Stimulated activated CD8-positive, alpha-beta memory T cell treated with anti-CD3 and anti-CD28 coated beads, Interleukin-2, amount 100 ng/mL, for 1 hour (primary cell): ENCODE data around the gene YBX1.
"Not testable (repeated sequence)": the region's sequence is repeated elsewhere in the genome, so short reads cannot be mapped to it uniquely, and the experiment has no call there.

ENCODE experiments used
- DNase-seq, 2 donors: peaks; one replicate each; pipeline ENCODE4 v3.0.0-alpha.2; 2020; ENCODE audit warnings: low read depth in 2 of 2

The YBX1 gene

DNA sequence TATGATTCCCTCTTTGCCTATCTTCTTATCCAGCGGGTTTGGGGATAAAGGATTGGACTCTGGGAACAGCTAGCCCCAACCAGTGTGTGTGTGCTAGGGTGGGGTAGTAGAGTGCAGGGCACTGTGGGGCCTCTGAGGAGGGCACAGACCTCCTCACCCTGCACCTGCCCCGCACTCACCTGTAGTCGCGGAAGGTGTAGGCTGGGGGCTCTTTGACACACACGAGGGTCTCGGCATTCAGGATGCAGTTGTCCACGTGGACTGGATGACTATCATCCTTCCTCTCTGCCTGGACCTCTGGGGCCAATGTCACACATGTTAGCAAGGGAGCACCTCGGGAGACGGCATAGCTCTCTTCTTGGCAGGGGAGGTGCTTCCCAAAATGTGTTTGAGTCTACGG is 65.8 kb downstream of the YBX1 start:
- DNase-seq: no peak

DNA sequence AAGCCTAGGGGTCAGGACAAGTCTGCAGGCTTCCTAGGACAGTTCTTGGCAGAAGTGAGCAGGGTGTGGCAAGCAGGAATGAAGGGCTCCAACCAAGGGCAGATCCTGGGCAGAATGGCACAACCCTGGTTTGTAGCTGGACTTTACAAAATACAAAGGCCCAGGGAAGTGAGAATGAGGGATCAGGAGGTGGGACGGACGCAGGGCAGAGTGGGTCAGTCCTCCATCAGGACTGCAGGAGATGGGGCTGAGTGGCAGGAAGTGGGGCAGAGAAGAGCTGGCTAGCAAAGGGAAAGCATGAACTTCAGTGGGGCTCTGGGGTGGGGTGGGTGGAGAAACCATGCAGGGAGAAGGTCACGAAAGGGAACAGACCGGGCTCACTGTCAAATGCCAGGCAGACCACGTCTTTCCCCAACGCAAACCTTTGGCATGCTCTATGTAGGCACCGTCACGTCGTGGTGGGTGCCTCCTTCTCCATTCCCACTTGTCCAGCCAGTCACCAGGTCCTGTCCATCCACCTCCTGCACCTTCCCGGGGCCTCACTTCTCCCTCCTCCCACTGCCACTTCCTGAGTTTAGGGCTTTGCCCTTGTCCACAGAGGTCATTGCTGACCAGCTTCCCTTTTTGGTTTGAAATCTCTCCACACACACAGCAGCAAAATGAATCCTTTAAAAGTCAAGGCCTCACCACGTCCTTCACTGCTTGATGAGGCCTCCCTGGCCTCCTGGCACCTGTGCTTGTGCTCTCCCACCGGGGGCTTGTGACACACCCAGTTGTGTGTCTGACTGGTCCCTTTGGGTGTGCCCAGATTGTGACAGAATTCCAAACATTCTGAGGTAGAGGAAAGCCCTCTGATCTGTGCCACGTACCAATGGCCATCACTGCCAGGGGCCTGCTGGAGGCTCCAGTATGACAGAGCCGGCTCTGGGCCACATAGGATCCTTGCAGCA is 66.5 kb downstream of the YBX1 start:
- DNase-seq: no peak

DNA sequence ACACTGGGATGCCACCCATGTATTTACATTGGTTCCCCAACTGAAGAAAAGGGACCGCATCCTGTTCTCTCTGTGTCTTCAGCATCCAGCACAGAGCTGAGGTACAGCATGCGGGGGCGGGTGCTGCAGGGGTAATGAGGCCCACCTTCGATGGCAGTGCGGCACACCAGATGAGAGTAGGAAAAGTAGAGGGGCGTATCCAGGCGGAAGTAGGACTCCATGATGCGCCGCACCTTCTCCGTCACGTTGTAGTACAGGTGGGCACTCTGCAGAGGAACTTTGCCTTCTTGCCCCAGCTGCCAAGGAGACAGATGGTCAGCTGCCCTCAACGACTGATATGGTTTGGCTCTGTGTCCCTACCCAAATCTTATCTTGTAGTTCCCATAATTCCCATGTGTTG is 67.8 kb downstream of the YBX1 start:
- DNase-seq: no peak

DNA sequence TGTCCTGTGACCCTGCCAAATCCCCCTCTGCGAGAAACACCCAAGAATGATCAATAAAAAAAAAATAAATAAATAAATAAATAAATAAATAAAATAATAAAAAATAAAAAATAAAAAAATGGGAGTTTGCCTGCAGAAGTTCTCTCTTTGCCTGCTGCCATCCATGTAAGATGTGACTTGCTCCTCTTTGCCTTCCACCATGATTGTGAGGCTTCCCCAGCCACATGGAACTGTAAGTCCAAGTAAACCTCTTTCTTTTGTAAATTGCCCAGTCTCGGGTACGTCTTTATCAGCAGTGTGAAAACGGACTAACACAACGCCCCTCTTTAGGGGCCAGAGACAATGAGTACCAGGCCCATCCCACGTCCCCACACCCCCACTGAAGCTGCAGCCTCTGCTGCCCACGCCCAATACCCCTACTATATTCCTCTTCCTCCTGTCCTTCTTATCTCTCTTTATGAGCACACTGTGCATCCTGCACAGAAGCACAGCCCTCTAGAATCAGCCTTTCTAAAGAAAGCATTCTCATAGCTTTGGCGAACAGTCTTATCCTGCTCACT is 69.4 kb downstream of the YBX1 start:
- DNase-seq: not testable (repeated sequence)

DNA sequence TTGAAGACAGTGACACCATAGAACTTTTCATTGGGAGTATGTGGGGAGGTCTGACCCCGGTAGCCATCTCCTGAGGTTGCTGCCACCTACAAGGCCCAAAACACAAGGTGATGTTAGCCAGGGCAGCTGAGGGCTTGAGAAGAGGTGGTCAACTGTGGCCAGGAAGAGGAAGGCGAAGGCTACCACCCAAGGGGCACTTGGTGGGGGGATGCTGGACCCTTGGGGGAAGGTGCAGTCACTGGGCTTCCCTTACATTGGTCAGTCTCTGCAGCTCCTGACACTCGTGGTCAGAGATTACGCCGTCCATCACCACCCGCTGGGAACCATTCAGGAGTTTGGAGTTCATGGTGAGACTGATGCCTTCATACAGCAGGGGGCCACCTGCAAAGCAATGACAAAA is 70.1 kb downstream of the YBX1 start:
- no peak for DNase-seq

DNA sequence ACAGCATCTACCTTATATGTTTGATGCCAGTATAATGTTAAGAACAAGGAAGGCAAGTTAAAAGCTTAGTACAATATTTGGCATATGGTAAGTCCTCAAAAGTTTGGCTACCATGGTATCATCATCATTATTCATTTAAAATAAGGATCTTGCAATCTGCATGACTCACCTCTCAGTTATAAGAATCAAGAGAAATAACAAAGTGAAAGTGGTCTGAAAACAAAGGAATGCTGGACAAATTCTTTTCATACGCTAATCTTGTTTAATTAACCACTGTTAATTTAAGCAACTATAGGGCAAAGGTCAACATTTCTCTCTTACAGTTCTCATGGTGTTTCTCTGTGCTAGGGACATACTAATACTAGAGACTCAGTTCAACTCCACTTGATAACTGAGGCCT is 70.9 kb downstream of the YBX1 start:
- no peak for DNase-seq
